GM21390 (cell line): ENCODE results near the gene KCTD2.
A peak's percentile ranks its signal among the peaks of the same experiment; 100 is the strongest.
"Not testable (repeated sequence)": the region's sequence is repeated elsewhere in the genome, so short reads cannot be mapped to it uniquely, and the experiment has no call there.

ENCODE experiments used
- ATAC-seq: cut with Tn5 transposase; IDR thresholded peaks from one replicate; pipeline ENCODE4 v1.9.1; 2021; ENCODE audit not compliant: unreplicated experiment

The KCTD2 gene

DNA sequence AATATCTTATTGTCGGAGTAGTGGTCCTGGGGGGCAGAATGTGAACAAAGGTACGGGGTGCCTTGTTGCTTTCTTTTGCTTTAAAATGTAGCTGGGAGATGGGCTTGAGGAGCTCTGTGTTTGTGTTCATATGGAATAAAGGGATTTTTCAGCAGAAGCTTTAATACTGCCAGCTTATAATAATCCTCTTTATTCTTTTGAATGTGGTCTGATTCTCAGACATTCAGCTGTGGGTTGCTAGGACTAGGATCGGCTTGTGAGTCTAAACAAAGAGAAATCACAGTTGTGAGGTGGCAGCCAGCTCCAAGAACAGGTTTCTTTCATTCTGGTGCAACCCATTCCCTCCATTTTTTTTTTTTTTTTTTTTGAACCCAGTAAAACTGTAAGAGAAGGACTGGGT lies 27.3 kb upstream of the KCTD2 start:
- ATAC-seq: no peak

DNA sequence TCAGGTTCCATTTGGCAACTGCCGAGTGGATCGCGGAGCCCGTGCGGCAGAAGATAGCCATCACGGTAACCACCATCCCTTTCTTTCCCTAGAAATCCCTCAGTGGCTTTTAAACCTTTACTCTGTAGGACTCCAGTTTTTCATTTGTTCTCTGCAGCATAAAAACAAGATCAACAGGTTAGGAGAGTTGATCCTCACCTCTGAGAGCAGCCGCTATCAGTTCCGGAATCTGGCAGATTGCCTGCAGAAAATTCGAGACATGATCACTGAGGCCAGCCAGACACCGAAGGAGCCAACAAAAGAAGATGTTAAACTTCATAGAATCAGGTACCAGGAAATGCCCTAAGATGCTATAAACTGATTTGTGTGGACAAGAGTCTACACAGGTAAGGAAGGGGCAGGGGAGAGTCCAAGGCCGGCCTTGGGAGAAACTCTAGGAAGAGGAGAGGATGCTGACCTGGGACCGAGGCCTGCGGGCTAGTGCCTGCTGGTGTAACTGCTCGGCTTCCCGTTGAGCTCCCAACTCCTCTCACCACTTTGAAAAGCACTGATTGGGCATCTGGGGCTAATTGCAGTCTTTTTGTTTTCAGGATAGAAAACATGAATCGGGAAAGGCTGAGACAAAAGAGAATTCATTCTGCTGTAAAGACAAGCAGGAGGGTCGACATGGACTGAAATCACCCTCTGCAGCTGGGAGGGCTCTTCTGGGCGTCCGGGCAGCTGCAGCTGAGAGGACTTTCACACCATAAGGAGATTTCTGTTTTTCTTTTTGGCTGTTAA lies 26.5 kb upstream of the KCTD2 start:
- ATAC-seq: no peak

DNA sequence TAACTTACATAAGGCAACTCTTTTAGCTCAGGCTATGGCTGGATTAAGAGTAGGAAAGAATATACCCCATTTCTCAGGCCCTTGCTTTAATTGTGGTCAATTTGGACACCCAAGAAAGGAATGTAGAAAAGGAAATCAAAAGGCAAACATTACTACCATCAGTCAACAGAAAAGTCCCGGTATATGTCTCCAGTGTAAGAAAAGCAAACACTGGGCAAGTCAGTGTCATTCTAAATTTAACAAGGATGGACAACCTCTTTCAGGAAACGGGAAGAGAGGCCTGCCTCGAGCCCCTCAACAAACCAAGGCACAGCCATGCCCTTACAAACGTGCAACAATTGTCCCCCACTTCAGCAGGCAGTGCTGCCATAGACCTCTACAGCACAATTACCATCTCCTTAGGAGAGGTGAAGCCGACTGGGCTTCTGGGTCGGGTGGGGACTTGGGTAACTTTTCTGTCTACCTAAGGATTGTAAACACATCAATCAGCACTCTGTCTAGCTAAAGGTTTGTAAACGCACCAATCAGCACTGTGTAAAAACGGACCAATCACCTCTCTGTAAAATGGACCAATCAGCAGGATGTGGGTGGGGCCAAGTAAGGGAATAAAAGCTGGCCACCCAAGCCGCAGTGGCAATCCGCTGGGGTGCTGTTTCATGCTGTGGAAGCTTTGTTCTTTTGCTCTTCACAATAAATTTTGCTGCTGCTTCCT lies 22.2 kb upstream of the KCTD2 start:
- ATAC-seq: no peak

DNA sequence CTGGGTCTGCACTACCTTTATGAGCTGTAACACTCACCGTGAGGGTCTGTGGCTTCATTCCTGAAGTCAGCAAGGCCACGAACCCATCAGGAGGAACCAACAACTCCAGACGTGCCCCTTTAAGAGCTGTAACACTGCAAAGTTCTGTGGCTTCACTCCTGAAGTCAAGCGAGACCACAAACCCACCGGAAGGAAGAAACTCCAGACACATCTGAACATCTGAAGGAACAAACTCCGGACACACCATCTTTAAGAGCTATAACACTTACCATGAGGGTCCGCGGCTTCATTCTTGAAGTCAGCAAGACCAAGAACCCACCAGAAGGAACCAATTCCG lies 21.7 kb upstream of the KCTD2 start:
- ATAC-seq: not testable (repeated sequence)

DNA sequence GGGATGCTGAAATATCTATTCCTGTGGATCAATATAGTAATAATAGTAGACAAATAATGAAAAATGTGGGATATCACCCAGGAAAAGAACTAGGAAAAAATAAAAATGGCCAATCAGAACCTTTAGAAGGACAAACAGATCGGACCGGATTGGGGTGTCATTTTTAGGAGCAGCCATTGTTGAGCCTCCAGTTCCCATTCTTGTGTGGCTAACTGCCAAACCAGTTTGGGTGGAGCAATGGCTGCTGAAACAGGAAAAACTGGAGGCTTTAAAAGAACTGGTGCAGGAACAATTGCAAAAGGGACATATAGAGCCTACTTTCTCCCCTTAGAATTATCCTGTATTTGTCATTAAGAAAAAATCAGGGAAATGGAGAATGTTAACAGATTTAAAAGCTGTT lies 20.4 kb upstream of the KCTD2 start:
- ATAC-seq: not testable (repeated sequence)

DNA sequence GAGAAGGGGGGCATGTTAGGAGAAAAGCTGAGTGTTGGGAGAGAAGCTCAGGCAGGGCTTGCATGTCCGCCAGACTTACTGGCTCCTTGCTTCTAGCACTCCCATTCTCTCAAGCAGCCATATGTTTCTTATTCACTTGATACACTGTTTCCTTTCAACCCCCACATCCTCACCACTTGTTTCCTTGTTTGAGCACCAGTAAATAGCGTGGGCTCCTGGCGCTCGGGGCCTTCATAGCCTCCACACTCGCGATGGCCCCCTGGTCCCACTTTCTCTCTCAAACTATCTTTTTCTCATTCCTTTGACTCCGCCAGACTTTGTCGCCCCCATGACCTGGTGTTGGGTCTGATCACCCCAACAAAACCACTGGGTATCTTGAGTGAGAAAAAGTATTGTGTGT lies 16.9 kb upstream of the KCTD2 start:
- ATAC-seq: no peak

DNA sequence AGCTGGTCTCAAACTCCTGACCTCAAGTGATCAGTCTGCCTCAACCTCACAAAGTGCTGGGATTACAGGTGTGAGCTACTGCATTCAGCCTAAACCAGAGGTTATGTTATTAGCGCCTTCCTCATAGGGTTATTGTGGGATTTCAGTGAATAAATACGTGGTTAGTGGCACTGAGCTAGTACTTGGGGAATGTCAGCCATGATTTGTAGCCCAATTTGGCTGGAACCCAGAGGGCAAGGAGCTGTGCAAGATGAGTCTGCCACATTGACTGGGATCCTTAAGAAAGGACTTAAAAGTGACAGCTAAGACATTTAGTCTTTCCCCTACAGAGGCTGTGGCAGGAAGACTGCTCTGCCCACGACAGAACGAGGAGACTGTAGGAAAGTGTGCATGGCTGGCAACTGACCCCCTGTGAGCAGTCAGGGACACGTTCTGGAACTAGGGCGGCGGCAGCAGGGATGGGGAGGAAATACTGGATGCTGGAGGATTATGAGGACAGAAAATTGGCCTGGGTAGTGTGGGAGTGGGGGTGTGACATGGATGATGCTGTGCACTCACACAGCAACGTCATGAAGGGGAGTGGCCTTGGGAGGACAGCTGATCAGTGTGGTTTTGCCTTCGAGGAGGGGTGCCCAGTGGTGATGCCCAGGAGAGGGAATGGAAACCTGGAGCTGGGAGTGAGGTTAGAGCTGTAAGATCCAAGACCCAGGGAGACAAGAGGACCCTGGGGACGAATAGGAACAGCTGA lies 14.9 kb upstream of the KCTD2 start:
- ATAC-seq: no peak

DNA sequence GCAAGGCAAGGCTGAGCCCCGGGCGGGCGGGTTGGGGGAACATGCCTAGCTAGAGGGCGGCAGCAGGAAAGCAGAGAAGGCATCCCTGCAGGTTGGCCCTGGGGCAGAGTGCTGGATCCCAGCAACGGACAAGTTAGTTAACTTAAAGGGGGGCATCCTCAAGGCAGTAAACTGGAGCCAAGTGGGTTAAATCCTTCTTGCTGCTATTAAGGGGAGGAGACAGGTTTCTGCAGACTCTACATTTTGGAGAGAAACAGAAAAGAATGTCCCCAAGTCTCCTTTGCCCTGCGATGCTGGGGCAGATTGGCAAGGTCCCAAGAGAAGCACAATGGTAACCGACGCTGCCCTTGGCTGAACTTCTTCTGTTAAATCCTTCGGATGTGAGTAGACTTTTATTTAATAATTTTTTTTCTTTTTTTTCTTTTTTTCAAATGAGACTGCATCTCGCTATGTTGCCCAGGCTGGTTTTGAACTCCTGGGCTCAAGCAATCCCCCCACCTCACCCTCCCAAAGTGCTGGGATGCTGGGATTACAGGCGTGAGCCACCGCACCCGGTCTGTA lies 14.2 kb upstream of the KCTD2 start:
- no peak for ATAC-seq

DNA sequence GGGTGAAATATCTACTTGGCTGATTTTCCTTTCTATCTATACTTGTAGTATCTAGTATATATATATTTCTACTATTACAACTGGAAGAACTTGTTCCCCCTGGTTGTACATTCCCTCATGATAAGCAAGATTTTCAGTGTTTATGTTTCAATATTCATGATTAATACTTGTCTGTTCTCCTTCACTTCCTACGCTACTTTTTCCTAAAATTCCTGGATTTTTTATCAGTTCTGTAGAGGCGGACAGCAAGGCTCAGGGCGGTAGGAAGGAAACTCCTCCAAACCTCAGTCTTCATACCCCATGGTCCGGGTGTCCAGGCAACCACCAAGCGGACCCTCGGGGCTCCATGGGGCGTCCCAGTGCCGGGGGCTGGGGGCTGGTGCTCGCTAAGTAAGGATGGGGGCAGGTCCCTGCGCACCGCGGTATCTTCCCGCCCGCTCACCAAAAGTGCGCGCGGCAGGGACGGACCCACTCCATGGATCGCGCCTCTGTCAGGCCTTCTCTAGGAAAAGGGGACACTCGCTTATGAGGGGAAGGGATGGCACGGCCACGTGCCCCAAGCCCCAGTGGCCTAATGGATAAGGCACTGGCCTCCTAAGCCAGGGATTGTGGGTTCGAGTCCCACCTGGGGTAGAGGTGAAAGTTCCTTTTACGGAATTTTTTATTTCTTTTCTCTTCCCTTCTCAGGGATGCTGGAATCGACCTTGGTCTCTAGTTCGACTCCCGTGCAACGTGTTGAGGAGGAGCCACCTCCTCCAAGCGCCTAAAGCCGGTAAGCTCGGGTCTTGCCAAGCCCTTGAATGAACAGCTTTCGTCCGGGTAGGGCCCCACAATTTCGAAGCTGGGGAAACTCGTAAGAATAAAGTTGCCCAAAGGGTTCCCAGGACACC lies 13.4 kb upstream of the KCTD2 start:
- ATAC-seq: peak; percentile 41

DNA sequence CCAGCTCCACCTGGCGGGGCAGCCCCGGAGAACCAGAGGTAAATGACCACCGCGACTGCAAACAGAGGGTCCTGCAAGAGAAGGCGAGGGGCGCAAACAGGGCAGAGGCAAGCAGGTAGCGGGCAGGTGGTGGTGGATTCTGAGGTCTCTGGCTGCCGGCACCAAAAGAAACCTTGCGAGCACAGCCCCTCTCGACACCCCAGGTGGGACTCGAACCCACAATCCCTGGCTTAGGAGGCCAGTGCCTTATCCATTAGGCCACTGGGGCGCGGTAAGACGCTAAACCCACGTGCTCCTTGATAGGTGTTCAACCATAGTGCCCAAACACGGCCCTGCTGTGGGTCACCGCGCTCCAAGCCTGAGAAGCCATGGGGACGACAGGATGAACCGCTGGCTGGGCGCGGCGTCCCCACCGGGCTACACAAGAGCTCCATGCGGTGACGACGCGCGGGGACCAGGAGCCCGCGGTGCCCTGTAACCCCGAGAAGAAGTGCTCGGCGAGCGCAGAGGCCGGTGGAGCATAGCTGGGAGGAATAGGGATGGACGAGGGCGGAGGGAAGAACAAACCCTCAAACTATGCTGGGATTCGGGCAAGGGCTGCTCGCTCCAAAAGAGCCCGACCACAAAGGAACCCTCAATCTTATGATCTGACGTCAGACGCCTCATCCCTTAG lies 12.7 kb upstream of the KCTD2 start:
- peak; percentile 50 for ATAC-seq

DNA sequence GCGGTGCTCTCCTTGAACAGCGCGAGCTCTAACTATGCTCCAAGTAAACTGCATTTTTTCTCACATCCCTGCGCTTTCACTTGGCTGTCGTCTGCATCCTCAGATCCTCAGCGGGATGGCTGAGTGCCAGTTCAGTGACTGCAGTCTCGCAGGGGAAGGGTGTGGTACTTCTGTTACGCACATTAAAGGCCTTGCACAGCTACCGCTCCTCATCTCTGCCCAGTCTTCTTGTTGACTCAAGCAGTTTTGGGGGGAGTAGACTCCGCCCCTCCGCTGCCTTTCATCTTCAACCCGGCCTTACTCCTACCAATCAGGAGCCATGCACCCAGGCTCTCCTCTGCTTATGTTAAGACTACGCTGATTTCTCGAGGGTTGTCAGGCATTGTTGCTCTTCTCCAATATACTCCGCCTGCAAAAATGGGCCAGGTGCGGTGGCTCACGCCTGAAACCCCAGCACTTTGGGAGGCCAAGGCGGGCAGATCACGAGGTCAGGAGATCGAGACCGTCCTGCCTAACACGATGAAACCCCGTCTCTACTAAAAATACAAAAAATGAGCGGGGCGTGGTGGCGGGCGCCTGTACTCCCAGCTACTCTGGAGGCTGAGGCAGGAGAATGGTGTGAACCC lies 10.3 kb upstream of the KCTD2 start:
- ATAC-seq: no peak

DNA sequence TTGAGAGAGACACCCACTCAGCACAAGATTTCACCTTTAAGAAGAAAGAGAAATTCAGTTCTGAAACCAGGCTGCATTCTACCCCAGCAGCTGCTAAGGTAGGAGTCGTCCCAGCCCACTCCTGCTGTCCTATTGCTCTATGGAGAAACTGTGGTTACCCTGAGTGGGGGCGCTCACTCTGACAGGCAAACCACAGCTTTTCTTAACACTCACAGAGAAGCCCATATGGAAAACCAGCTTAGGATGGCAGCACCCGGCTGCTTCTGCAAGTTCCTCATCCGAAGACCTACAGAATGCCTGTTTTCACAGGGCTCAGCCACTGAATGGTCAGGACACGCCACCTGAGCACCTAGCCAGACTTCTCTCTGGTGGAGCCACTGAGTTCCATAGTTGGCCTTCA lies 7.8 kb upstream of the KCTD2 start:
- ATAC-seq: no peak

DNA sequence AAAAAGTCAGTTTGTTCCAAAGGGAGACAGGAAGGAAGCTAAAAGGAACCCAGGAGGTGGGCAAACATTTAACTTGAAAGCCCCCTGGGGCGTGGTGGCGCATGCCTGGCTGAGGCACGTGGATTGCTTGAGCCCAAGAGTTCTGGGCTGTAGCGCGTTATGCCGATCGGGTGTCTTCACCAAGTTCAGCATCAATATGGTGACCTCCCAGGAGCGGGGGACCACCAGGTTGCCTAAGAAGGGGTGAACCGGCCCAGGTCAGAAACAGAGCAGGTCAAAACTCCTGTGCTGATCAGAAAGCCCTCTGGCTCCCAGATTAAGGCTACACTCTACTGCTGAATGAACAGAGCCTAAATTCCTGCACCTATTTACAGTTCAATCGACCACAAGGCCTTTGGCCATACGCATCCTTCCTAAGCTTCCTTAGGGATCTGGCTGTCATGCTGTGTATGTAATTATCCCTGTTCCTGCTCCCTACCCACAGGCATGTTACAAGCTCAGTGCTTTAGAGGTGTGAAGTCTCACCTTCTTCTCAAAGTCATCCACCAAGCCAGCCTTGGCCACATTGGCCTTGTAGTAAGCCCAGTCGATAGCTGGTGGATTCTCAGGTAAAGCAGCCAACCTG lies 5.3 kb upstream of the KCTD2 start:
- no peak for ATAC-seq

DNA sequence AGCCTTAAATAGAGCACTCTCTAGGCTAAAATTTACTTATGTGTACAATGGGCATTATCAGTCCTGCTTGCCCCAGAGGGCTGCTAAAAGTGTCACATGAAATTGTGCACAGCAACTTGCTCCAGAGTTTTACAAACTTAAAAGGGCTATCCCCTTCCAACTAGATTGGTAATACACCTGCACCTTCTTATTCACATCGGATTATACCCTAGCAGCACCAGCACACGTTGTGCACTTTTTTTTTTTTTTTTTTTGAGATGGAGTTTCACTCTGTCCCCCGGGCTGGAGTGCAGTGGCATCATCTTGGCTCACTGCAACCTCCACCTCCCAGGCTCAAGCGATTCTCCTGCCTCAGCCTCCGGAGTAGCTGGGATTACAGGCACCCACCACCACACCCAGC lies 3.2 kb upstream of the KCTD2 start:
- ATAC-seq: not testable (repeated sequence)

DNA sequence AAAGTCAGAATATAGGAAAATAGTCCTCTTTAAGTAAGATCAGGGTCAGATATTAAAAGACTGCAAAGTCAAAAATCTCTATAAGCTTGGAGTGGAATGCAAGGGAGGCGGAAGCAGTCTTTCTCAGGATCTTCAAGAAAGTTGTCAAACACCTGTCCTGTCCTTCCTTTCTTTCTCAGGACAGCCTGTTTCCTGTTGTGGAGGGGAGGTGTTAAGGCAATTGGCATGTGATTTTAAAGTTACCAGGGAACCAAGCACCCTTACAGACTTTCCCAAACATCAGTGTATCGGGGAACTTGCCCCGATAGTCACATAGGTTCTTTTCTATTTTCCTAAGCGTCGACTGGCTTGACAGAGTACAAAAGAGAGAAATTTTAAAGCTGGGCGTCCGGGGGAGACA lies 2.3 kb upstream of the KCTD2 start:
- no peak for ATAC-seq

DNA sequence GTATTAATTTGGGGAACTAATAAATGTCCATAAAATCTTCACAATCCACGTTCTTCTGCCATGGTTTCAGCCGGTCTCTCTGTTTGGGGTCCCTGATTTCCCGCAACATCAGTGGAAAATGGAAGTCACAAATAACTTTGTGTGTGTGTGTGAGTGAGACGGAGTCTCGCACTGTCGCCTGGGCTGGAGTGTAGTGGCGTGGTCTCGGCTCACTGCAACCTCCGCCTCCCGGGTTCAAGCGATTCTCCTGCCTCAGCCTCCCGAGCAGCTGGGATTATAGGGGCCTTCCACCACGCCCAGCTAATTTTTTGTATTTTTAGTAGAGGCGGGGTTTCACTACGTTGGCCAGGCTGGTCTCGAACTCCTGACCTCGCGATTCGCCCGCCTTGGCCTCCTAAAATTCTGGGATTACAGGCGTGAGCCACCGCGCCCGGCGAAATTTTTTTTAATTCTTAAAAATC lies 1.0 kb upstream of the KCTD2 start:
- ATAC-seq: not testable (repeated sequence)

DNA sequence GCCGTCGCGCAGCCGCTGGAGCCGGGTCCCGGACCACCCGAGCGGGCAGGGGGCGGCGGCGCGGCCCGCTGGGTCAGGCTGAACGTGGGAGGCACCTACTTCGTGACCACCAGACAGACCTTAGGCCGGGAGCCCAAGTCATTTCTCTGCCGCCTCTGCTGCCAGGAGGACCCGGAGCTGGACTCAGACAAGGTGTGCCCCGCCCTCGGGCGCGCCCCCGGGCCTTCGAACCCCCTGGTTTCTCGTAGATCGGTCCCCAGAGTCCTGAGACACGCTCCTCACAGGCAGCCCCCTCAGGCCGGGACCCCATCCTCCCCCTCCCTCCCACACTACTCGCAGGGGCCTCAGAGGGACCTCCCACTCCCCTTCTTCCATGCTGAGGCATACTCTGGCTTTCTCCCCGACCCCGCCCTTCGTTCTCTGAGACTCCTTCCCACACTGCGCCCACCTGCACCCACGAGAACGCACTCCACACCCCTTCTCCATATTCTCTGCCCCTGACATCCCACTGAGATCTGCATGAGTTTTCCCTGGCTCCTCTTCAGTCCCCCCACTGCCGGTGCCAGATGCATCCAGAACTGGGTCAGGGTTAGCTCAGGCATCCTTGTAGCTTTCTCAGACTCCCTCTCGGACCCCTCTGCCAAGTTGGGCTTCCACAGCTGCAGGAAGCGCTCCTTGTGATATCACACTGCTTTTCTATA lies 523 bp downstream of the KCTD2 start:
- peak; percentile 14 for ATAC-seq

DNA sequence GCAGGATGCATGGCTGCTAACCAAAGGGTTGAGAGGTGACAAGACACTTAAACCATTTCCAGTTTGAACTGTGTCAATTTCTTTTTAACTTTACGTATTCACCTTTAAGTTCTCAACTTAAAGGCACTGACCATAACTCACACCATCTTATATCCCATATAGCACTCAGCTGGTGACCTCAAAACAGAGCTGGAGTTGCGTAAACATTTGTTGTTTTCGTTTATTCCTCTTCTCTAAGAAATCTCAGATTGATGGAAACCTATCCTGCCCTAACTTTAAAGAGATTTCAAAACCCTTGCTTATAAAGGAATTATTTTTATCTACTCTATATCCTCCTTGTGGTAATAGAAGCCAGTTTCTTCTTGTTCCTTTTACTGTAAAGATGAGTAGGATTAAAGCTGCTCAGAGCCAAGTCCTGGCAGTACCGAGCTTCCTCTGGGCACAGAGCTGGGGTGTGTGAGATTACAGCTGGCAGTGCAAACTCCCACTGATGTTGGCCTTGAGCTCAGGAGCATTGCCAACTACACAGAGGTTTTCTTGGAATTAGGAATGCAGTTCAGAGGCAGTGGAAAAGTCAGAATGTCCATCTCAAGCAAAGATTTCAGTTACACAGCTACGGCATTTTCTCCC lies 1.3 kb downstream of the KCTD2 start:
- no peak for ATAC-seq
